ENCODE measurements around the gene CBX3.

Gene CBX3

DNA sequence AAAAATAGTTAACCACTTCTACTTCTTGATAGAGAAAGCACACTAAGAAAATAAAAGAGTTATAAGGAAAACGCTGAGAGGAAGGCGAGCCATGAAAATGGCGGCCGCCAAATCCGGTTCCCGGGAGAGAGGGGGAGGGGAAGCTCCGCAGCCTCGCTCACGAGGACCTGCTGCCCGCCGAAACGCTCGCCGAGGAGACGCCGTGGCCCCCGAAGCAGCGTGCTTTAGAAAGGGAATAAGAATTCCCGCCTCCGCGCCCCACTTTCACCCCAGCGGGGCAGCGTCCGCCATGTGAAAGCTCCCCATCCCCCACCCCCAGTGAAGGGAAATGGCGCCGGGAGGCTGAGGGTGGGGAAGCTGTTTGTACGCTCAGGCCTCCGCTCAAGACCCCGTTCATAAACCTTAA lies 1.5 kb upstream of the CBX3 start (continued):
- TF ChIP-seq CREB5 (CRISPR knock-in tag; IDR thresholded peaks at IDR 0.05; ENCODE audit: low read depth), result peak; percentile 12; the same call in 1 of the 2 replicates

- TF ChIP-seq CREB5 (CRISPR knock-in tag; IDR thresholded peaks at IDR 0.05; ENCODE audit: low read depth) (no peak), PATZ1 (CRISPR knock-in tag; IDR thresholded peaks at IDR 0.05; ENCODE audit: borderline replicate concordance) (peak; percentile 94), ZC3H10 (CRISPR knock-in tag; IDR thresholded peaks at IDR 0.05) (peak; percentile 65; the same call in 1 of the 2 replicates), ARNTL (CRISPR knock-in tag; IDR thresholded peaks at IDR 0.05; ENCODE audit: borderline replicate concordance, low read depth) (no peak), GLIS3 (CRISPR knock-in tag; IDR thresholded peaks at IDR 0.05) (peak; percentile 88; the same call in 1 of the 2 replicates), ESRRG (CRISPR knock-in tag; IDR thresholded peaks at IDR 0.05) (no peak), BACH2 (CRISPR knock-in tag; IDR thresholded peaks at IDR 0.05; ENCODE audit: borderline replicate concordance) (no peak), TOX (CRISPR knock-in tag; IDR thresholded peaks at IDR 0.05; ENCODE audit: borderline replicate concordance) (no peak), ZFP30 (CRISPR knock-in tag; IDR thresholded peaks at IDR 0.05) (no peak), ZNF70 (CRISPR knock-in tag; IDR thresholded peaks at IDR 0.05) (0 out of 2 replicates have a peak, but pooled peaks have one; percentile 9), TCF4 (CRISPR knock-in tag; IDR thresholded peaks at IDR 0.05; ENCODE audit: borderline replicate concordance) (no peak)
- TF ChIP-seq, protein P1, sequence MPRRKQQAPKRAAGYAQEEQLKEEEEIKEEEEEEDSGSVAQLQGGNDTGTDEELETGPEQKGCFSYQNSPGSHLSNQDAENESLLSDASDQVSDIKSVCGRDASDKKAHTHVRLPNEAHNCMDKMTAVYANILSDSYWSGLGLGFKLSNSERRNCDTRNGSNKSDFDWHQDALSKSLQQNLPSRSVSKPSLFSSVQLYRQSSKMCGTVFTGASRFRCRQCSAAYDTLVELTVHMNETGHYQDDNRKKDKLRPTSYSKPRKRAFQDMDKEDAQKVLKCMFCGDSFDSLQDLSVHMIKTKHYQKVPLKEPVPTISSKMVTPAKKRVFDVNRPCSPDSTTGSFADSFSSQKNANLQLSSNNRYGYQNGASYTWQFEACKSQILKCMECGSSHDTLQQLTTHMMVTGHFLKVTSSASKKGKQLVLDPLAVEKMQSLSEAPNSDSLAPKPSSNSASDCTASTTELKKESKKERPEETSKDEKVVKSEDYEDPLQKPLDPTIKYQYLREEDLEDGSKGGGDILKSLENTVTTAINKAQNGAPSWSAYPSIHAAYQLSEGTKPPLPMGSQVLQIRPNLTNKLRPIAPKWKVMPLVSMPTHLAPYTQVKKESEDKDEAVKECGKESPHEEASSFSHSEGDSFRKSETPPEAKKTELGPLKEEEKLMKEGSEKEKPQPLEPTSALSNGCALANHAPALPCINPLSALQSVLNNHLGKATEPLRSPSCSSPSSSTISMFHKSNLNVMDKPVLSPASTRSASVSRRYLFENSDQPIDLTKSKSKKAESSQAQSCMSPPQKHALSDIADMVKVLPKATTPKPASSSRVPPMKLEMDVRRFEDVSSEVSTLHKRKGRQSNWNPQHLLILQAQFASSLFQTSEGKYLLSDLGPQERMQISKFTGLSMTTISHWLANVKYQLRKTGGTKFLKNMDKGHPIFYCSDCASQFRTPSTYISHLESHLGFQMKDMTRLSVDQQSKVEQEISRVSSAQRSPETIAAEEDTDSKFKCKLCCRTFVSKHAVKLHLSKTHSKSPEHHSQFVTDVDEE (CRISPR knock-in tag; IDR thresholded peaks at IDR 0.05), result 0 out of 2 replicates have a peak, but pooled peaks have one; percentile 11
- TF ChIP-seq, protein P2, sequence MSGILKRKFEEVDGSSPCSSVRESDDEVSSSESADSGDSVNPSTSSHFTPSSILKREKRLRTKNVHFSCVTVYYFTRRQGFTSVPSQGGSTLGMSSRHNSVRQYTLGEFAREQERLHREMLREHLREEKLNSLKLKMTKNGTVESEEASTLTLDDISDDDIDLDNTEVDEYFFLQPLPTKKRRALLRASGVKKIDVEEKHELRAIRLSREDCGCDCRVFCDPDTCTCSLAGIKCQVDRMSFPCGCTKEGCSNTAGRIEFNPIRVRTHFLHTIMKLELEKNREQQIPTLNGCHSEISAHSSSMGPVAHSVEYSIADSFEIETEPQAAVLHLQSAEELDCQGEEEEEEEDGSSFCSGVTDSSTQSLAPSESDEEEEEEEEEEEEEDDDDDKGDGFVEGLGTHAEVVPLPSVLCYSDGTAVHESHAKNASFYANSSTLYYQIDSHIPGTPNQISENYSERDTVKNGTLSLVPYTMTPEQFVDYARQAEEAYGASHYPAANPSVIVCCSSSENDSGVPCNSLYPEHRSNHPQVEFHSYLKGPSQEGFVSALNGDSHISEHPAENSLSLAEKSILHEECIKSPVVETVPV (CRISPR knock-in tag; IDR thresholded peaks at IDR 0.05), result no peak; the same call in 1 of the 2 replicates
- ATAC-seq, result peak; percentile 82
These were observed 900 bp upstream of the CBX3 start, which contains the start of gene HNRNPA2B1 for GRCh38 chr7:26200444-26201246. Gene HNRNPA2B1, minus strand, starts transcription at chr7:26200746. Its CDS starts 169 bp downstream, at chr7:26200577.

GRCh38 chr7:26202019-26202990 lies 760 bp downstream of the CBX3 start:
- ATAC-seq, result peak; percentile 2; the same call in 2 of the 3 replicates

More at GRCh38 chr7:26202019-26202990, 760 bp downstream of the CBX3 start:
- no peak for TF ChIP-seq ESRRG (CRISPR knock-in tag; IDR thresholded peaks at IDR 0.05)
- no peak for TF ChIP-seq ZFP3 (CRISPR knock-in tag; IDR thresholded peaks at IDR 0.05)
- TF ChIP-seq CSDC2 (CRISPR knock-in tag; IDR thresholded peaks at IDR 0.05), result no peak
- no peak; the same call in 1 of the 2 replicates for TF ChIP-seq PATZ1 (CRISPR knock-in tag; IDR thresholded peaks at IDR 0.05; ENCODE audit: borderline replicate concordance)
- TF ChIP-seq TOX (CRISPR knock-in tag; IDR thresholded peaks at IDR 0.05; ENCODE audit: borderline replicate concordance), result no peak
- TF ChIP-seq CREB5 (CRISPR knock-in tag; IDR thresholded peaks at IDR 0.05; ENCODE audit: low read depth), result no peak
- TF ChIP-seq ZNF8 (CRISPR knock-in tag; IDR thresholded peaks at IDR 0.05), result no peak
- TF ChIP-seq RARB (CRISPR knock-in tag; IDR thresholded peaks at IDR 0.05), result no peak
- TF ChIP-seq, protein P2 (CRISPR knock-in tag; IDR thresholded peaks at IDR 0.05), result no peak
- no peak for TF ChIP-seq OSR1 (CRISPR knock-in tag; IDR thresholded peaks at IDR 0.05)
- TF ChIP-seq ZFP30 (CRISPR knock-in tag; IDR thresholded peaks at IDR 0.05), result no peak
- no peak for TF ChIP-seq ZNF565 (CRISPR knock-in tag; conservative IDR thresholded peaks at IDR 0.05; ENCODE audit: low read depth)

Measured in SK-N-SH treated with all-trans-retinoic acid at 6 μM for 48 hours (cell line).